ENCODE data around the gene INO80B. TPM values are rescaled to one million over a fixed set of nuclear protein-coding genes. Genes with fewer than 3 reads are reported as not detected.

The INO80B gene
- total and polyA plus RNA-seq, 9 donors: 9.4 to 60.9 (median 48.6) TPM

GRCh38 chr2:74486141-74486540 is 31.3 kb downstream of the INO80B start:
- Histone ChIP-seq H3K36me3 (no peaks in the 10 kb centered on the region), H3K27ac (no peak overlapping the region), H3K4me3 (no peak overlapping the region), H3K9me3 (no peaks in the 10 kb centered on the region), H3K4me1 (ENCODE audit: insufficient read depth) (peaks cover 6% of the 10 kb centered on the region), H3K27me3 (no peaks in the 10 kb centered on the region)
- no peak for TF ChIP-seq CTCF (IDR thresholded peaks at IDR 0.05)
- TF ChIP-seq POLR2A (IDR thresholded peaks at IDR 0.05): no peak
- TF ChIP-seq EP300 (IDR thresholded peaks at IDR 0.05): no peak
- intact Hi-C loops (cut with DNase I): no loop called here
- DNase-seq: no peak
- 87 to 91% (median 90%) methylated on average over 2 of the region's 2 CpGs for WGBS, 3 donors

- 81 to 89% (median 88%) methylated on average over 9 of the region's 9 CpGs for WGBS, 3 donors
- DNase-seq: no peak
These were observed 34.0 kb downstream of the INO80B start for GRCh38 chr2:74488643-74489481.

GRCh38 chr2:74489906-74490305 is 35.0 kb downstream of the INO80B start:
- 88 to 93% (median 93%) methylated on average over 9 of the region's 9 CpGs for WGBS, 3 donors
- TF ChIP-seq EP300 (IDR thresholded peaks at IDR 0.05) (no peak), CTCF (IDR thresholded peaks at IDR 0.05) (no peak), POLR2A (IDR thresholded peaks at IDR 0.05) (no peak)
- Histone ChIP-seq H3K27ac (no peak overlapping the region), H3K36me3 (no peaks in the 10 kb centered on the region), H3K4me1 (ENCODE audit: insufficient read depth) (no peaks in the 10 kb centered on the region), H3K9me3 (no peaks in the 10 kb centered on the region), H3K4me3 (no peak overlapping the region), H3K27me3 (no peaks in the 10 kb centered on the region)
- intact Hi-C loops (cut with DNase I): loop anchor here in 1 of 4 donors (5.0 kb wide), 1 partner anchor 97 kb away; no protein-coding TSS in a partner anchor
- DNase-seq: no peak

More at GRCh38 chr2:74488643-74489481, 34.0 kb downstream of the INO80B start:
- H3K27me3 ChIP-seq: no peaks in the 10 kb centered on the region
- no peak overlapping the region for H3K27ac ChIP-seq
- H3K4me3 ChIP-seq: no peak overlapping the region
- intact Hi-C loops (cut with DNase I): no loop called here
- H3K9me3 ChIP-seq: no peaks in the 10 kb centered on the region
- H3K4me1 ChIP-seq (ENCODE audit: insufficient read depth): no peaks in the 10 kb centered on the region
- no peaks in the 10 kb centered on the region for H3K36me3 ChIP-seq
- no peak for TF ChIP-seq EP300 (IDR thresholded peaks at IDR 0.05)
- TF ChIP-seq POLR2A (IDR thresholded peaks at IDR 0.05): no peak
- TF ChIP-seq CTCF (IDR thresholded peaks at IDR 0.05): no peak

DNA sequence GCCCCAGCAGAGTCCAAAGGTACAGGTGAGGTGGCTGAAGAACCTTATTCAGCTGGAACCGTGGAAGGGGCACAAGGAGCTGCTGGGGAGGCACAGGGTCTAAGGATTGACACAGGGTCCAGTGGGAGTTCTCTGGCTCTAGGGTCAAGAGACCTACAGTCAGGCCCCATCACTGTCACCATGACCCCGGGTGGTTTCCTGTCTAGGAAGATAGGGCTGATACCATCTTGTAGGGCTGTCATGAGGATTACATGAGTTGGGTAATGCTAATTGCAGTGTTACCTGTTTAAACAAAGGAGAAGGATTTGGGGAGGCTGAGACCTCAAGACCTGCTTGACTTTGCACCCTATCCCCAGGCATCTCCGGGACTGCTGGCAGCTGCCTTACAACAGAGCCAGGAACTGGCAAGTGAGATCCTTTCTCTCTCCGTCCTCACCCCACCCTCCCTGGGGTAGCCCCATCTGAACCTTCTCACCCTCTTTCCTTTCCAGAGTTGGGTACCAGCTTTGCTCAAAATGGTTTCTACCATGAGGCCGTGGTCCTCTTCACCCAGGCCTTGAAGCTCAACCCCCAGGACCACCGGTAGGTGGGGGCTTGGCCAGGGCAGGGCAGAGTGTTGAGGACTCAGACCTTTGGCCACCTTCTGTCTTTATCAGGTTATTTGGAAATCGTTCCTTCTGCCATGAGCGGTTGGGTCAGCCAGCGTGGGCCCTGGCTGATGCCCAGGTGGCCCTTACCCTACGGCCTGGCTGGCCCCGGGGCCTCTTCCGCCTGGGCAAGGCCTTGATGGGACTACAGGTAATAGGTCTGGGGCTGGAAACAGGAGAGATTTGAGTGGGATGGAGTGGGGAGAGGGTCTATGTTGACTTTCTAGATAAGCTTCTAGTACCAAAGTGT is 37.0 kb downstream of the INO80B start:
- H3K9me3 ChIP-seq: no peaks in the 10 kb centered on the region
- H3K4me3 ChIP-seq: no peak overlapping the region
- DNase-seq: no peak
- intact Hi-C loops (cut with DNase I): loop anchor here in 1 of 4 donors (5.0 kb wide), 1 partner anchor 95 kb away; no protein-coding TSS in a partner anchor
- no peak overlapping the region for H3K27ac ChIP-seq
- TF ChIP-seq EP300 (IDR thresholded peaks at IDR 0.05): no peak
- TF ChIP-seq POLR2A (IDR thresholded peaks at IDR 0.05): no peak
- TF ChIP-seq CTCF (IDR thresholded peaks at IDR 0.05): no peak
- H3K27me3 ChIP-seq: no peaks in the 10 kb centered on the region
- 92 to 93% (median 93%) methylated on average over 12 of the region's 12 CpGs for WGBS, 3 donors
- no peaks in the 10 kb centered on the region for H3K4me1 ChIP-seq (ENCODE audit: insufficient read depth)
- H3K36me3 ChIP-seq: no peaks in the 10 kb centered on the region

All from ovary (tissue), 9 donors.